Tibial nerve (tissue), 4 donors: Measurements from ENCODE around the gene SH3RF2.

Experiments
- CTCF ChIP-seq, 5 experiments: fragments of 200-600 bp in 3 of 5; fragments of 450-650 bp in 2 of 5; sonication (generic) in 3 of 5; IDR thresholded peaks; one replicate each; pipeline ENCODE4 v1.5.1; 2016 to 2019; ENCODE audit warnings: antibody characterized with exemption in 5 of 5, mild to moderate bottlenecking in 3 of 5, moderate library complexity in 2 of 5
- EP300 ChIP-seq, 2 donors: sonication (generic); formaldehyde crosslinking; IDR thresholded peaks; one replicate each; pipeline ENCODE4 v1.6.1; 2017; ENCODE audit warnings: antibody characterized with exemption in 2 of 2, mild to moderate bottlenecking in 1 of 2
- POLR2A ChIP-seq, 2 donors: fragments of 450-650 bp; IDR thresholded peaks; one replicate each; pipeline ENCODE4 v1.6.1; 2017; ENCODE audit warnings: antibody characterized with exemption in 2 of 2, mild to moderate bottlenecking in 2 of 2, moderate library complexity in 2 of 2

- TF ChIP-seq CTCF (IDR thresholded peaks at IDR 0.05) (no peak), POLR2A (IDR thresholded peaks at IDR 0.05) (no peak), EP300 (IDR thresholded peaks at IDR 0.05) (no peak)
Measured at GRCh38 chr5:146088098-146088497, 151.7 kb downstream of the SH3RF2 start.
